HG02981 (cell line): ENCODE results near the gene KCTD6.

Source experiments
- ATAC-seq: cut with Tn5 transposase; IDR thresholded peaks from one replicate; pipeline ENCODE4 v1.9.1; 2021; ENCODE audit warnings: mild to moderate bottlenecking, moderate library complexity; ENCODE audit not compliant: unreplicated experiment

KCTD6 gene

DNA sequence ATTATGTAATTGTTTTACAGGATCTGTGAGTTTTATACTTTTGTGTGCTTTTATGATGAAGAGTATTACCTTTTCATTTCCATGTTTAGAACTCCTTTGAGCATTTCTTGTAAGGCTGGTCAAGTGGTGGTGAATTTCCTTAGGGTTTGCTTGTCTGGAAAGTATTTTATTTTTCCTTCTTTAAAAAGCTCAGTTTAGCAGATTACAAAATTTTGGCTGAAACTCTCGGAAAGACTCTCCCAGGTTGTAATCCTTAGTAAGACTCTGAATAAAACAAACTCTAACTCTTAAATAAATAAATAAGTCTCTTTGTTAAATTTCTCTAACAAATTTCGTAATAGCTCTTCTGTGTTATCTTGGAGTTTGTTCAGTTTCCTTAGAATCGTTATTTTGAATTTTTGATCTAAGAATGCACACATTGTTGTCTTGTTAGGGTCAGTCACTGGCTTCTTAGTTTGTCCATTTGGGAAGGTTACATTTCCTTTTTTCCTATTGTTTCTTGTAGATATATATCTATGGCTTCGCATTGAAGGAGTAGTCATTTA is 59.8 kb downstream of the KCTD6 start:
- ATAC-seq = no peak
